Subcutaneous abdominal adipose tissue (tissue), 5 donors: Measurements from ENCODE around the gene GMPR2.

ENCODE experiments used
- H3K27ac ChIP-seq: one replicate; pipeline ENCODE4 v1.7.0; 2013; ENCODE audit warnings: low read depth, mild to moderate bottlenecking, inconsistent platforms, low read length, moderate library complexity
- H3K27me3 ChIP-seq, 5 donors: one replicate each; pipeline ENCODE4 v1.7.0; 2013; ENCODE audit warnings: low read length in 5 of 5, inconsistent platforms in 1 of 5; ENCODE audit not compliant: control insufficient read depth in 5 of 5, insufficient read depth in 4 of 5
- H3K36me3 ChIP-seq, 5 donors: one replicate each; pipeline ENCODE4 v1.7.0; 2013; ENCODE audit warnings: low read length in 5 of 5; ENCODE audit not compliant: control insufficient read depth in 5 of 5, insufficient read depth in 5 of 5
- H3K4me1 ChIP-seq, 5 donors: one replicate each; pipeline ENCODE4 v1.7.0; 2013; ENCODE audit warnings: low read length in 5 of 5, mild to moderate bottlenecking in 3 of 5, moderate library complexity in 1 of 5; ENCODE audit not compliant: control insufficient read depth in 5 of 5, insufficient read depth in 5 of 5
- H3K4me3 ChIP-seq, 5 donors: one replicate each; pipeline ENCODE4 v1.7.0; 2013; ENCODE audit warnings: low read length in 5 of 5, low read depth in 1 of 5
- H3K9ac ChIP-seq, 5 donors: one replicate each; pipeline ENCODE4 v1.7.0; 2013; ENCODE audit warnings: low read length in 5 of 5, mild to moderate bottlenecking in 4 of 5, moderate library complexity in 3 of 5
- H3K9me3 ChIP-seq, 5 donors: one replicate each; pipeline ENCODE4 v1.7.0; 2013; ENCODE audit warnings: low read length in 5 of 5; ENCODE audit not compliant: control insufficient read depth in 5 of 5
- donor health status: healthy.
- donor health status: healthy.
- donor health status: healthy.
- donor health status: healthy.
- donor health status: healthy.

GMPR2 gene

GRCh38 chr14:24189460-24189859 lies 43.3 kb upstream of the GMPR2 start:
- H3K4me1 ChIP-seq: peaks cover 7 to 27% (median 24%) of the 10 kb centered on the region in 5 donors
- no peak overlapping the region for H3K4me3 ChIP-seq
- no peaks in the 10 kb centered on the region for H3K27me3 ChIP-seq
- H3K9ac ChIP-seq: no peak overlapping the region
- peaks cover 5 to 59% (median 45%) of the 10 kb centered on the region in 5 donors for H3K36me3 ChIP-seq
- no peaks in the 10 kb centered on the region for H3K9me3 ChIP-seq
- H3K27ac ChIP-seq: peak overlapping the region; percentile 74

- no peaks in the 10 kb centered on the region for H3K27me3 ChIP-seq
- H3K9me3 ChIP-seq: no peaks in the 10 kb centered on the region
- no peak overlapping the region for H3K27ac ChIP-seq
- peaks cover 5 to 49% (median 36%) of the 10 kb centered on the region in 5 donors for H3K36me3 ChIP-seq
- no peak overlapping the region for H3K9ac ChIP-seq
- H3K4me1 ChIP-seq: peaks cover 11 to 36% (median 30%) of the 10 kb centered on the region in 5 donors
- no peak overlapping the region for H3K4me3 ChIP-seq
Observed at GRCh38 chr14:24190416-24190815, 42.3 kb upstream of the GMPR2 start.

- H3K4me1 ChIP-seq: peaks cover 12 to 44% (median 35%) of the 10 kb centered on the region in 5 donors
- H3K27ac ChIP-seq: no peak overlapping the region
- no peaks in the 10 kb centered on the region for H3K9me3 ChIP-seq
- H3K9ac ChIP-seq: no peak overlapping the region
- H3K27me3 ChIP-seq: no peaks in the 10 kb centered on the region
- H3K36me3 ChIP-seq: peaks cover 5 to 28% (median 21%) of the 10 kb centered on the region in 5 donors
- H3K4me3 ChIP-seq: no peak overlapping the region
Observed at GRCh38 chr14:24192933-24193332, 39.8 kb upstream of the GMPR2 start.

GRCh38 chr14:24194186-24194872 lies 38.4 kb upstream of the GMPR2 start:
- Histone ChIP-seq H3K27me3 (no peaks in the 10 kb centered on the region), H3K36me3 (peaks cover 5 to 31% (median 21%) of the 10 kb centered on the region in 5 donors), H3K9ac (peak overlapping the region in 4 of 5 donors; percentile 84 to 96 (median 95)), H3K4me1 (peaks cover 9 to 31% (median 24%) of the 10 kb centered on the region in 5 donors), H3K9me3 (no peaks in the 10 kb centered on the region), H3K27ac (peak overlapping the region; percentile 95), H3K4me3 (peak overlapping the region; percentile 84 to 95 (median 89))

DNA sequence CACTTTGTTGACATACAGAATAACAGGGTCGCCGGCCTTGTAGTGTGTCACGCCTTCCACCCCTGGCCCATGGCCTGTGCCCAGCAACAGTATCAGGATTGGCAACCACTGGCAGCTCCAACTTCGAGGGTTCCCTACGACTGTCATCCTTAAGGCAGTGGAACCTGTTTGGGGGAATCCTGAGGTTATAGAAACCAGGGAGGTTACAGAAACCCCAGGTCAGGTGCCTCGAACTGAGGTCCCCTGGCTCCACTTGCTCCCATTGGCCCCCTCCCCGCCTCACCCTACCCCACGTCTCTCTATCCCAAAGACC lies 37.9 kb upstream of the GMPR2 start:
- no peaks in the 10 kb centered on the region for H3K9me3 ChIP-seq

DNA sequence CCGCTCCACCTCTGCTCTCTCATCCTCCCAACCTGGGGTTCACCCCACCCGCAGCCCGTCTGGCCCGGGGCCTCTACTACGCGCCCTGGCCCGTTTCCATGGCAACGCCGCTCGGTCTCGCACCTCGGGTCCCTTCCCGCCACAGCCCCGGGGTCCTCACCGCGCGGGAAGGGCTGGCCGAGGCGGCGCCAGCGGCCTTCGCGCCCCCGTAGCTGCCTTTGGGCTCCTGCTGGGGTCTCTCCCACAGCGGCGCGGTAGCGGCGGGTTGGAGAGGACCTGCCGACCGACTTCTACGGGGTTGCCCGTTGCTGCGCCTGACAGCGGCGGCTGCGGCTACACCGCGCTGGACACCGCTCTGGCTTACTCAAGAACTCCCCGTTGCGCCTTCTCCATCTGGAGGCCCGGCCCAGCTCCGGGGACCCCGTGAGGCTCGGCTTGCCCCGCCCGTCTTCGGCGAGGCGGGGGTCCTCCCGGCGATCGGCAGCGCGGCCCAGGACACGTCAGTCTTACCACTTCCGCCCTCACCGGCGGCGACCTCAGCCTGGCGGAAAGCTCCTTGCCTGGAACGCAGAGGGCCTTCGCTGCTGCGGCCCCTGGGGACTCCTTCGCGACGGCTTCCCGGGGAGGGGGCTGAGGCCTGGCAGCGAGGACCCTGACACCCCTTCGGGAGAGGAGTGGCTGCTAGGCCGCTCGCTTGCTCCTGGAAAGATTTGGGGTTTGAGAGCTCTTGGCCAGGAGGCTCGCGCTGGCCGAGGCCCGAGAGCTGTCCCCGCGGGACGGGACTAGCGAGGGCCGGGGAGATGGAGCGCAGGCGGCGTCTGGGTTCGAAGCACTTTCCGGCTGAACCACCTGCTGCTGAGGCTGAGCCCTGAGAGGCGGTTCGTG lies 37.3 kb upstream of the GMPR2 start, which contains the start of gene TM9SF1:
TSS of gene TM9SF1 (minus strand) at position 256 of the 885 bp plus-strand sequence. CDS start 422 bp downstream, outside the sequence.
- no peaks in the 10 kb centered on the region for H3K27me3 ChIP-seq
- no peaks in the 10 kb centered on the region for H3K9me3 ChIP-seq
- peaks cover 9 to 29% (median 24%) of the 10 kb centered on the region in 5 donors for H3K4me1 ChIP-seq
- H3K27ac ChIP-seq: peak within 1 kb of the TSS; percentile 95
- H3K4me3 ChIP-seq: peak within 1 kb of the TSS; percentile 84 to 95 (median 94)
- peaks cover 5 to 29% (median 16%) of the 10 kb centered on the region in 5 donors for H3K36me3 ChIP-seq
- peak within 1 kb of the TSS; percentile 84 to 96 (median 95) for H3K9ac ChIP-seq

More for the DNA sequence above, 37.9 kb upstream of the GMPR2 start:
- Histone ChIP-seq H3K9ac (peak overlapping the region; percentile 84 to 96 (median 95)), H3K4me1 (peaks cover 9 to 29% (median 24%) of the 10 kb centered on the region in 5 donors), H3K4me3 (peak overlapping the region; percentile 84 to 95 (median 89)), H3K27ac (peak overlapping the region; percentile 95), H3K27me3 (no peaks in the 10 kb centered on the region), H3K36me3 (peaks cover 5 to 32% (median 21%) of the 10 kb centered on the region in 5 donors)

- Histone ChIP-seq H3K27me3 (no peaks in the 10 kb centered on the region), H3K9me3 (no peaks in the 10 kb centered on the region), H3K36me3 (peaks cover 3 to 28% (median 16%) of the 10 kb centered on the region in 5 donors), H3K9ac (peak overlapping the region; percentile 84 to 96 (median 95)), H3K27ac (peak overlapping the region; percentile 95), H3K4me3 (peak overlapping the region; percentile 84 to 95 (median 94)), H3K4me1 (peaks cover 9 to 29% (median 24%) of the 10 kb centered on the region in 5 donors)
Observed at GRCh38 chr14:24196071-24197055, 36.4 kb upstream of the GMPR2 start.

DNA sequence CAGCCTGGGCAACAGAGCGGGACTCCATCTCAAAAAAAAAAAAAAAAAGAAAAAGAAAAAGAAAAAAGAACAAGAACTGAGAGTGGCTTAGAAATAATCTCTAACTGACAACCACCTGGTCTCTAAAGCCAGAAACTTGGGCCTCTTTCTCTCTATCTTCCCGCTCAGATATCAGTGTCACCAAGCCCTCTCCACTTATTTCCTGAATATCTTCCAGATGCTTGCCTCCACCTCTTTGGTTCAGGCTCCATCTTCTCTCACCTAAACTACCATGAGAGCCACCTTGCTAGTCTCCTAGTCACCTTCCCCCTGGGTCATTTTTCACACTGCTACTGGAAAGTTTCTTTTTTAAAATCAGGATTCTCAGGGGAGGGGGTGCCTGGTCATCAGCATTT lies 35.7 kb upstream of the GMPR2 start:
- H3K9me3 ChIP-seq: no peaks in the 10 kb centered on the region
- no peaks in the 10 kb centered on the region for H3K27me3 ChIP-seq
- peaks cover 9 to 29% (median 24%) of the 10 kb centered on the region in 5 donors for H3K4me1 ChIP-seq
- H3K4me3 ChIP-seq: no peak overlapping the region
- peaks cover 0 to 26% (median 14%) of the 10 kb centered on the region in 5 donors for H3K36me3 ChIP-seq
- no peak overlapping the region for H3K9ac ChIP-seq
- H3K27ac ChIP-seq: no peak overlapping the region

DNA sequence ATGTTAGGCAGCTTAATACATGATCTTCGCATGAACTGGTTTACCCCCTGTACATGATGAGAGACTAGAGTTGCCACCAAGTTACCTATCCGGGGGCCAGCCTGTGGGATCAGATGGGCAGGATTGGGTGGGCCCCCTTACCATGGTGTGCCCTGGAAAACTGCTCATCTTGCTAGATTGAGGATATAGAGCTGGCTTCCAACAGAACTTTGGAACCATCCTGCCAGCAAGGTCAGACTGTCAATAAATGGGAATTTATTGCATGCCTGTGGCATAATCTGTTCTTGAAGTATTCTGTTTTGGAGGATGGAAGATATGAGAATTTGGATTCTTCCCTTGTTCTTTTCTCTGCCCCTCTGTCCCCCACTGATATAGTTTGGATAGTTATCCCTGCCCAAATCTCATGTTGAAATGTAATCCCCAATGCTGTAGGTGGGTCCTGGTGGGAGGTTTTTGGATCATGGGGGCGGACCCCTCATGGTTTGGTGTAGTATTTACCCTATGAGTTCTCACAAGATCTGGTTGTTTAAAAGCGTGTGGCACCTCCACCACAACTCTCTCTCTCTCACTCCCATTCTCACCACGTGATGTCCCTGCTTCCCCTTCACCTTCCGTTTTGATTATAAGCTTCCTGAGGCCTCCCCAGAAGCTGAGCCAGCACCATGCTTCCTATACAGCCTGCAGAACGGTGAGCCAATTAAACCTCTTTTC lies 33.8 kb upstream of the GMPR2 start:
- Histone ChIP-seq H3K27ac (no peak overlapping the region), H3K9me3 (no peaks in the 10 kb centered on the region), H3K4me3 (no peak overlapping the region), H3K36me3 (peaks cover 3 to 22% (median 3%) of the 10 kb centered on the region in 5 donors), H3K9ac (no peak overlapping the region), H3K27me3 (no peaks in the 10 kb centered on the region), H3K4me1 (peaks cover 9 to 28% (median 22%) of the 10 kb centered on the region in 5 donors)
